Adrenal gland (tissue), 19 donors: ENCODE data around the gene ANK2. TPM values are rescaled to one million over a fixed set of nuclear protein-coding genes. Genes with fewer than 3 reads are reported as not detected.
A peak's percentile ranks its signal among the peaks of the same experiment; 100 is the strongest.

Experiments
- DNase-seq, 7 donors: peaks; one replicate each; pipeline ENCODE4 v3.0.0-alpha.2; 2019 to 2020
- H3K27ac ChIP-seq, 5 donors: fragments of 200-600 bp; sonication (generic) in 4 of 5; 1 replicate in 3 of 5; 2 replicates in 2 of 5; pipeline versions ENCODE4 v1.5.1 to v1.8.0; 2016 to 2020; ENCODE audit warnings: mild to moderate bottlenecking in 1 of 5
- H3K27me3 ChIP-seq: fragments of 200-600 bp; 2 replicates; pipeline ENCODE4 v1.8.0; 2021
- H3K36me3 ChIP-seq, 2 donors: fragments of 200-600 bp; replicated peaks in 1 of 2; 1 replicate in 1 of 2; 2 replicates in 1 of 2; pipeline versions ENCODE4 v1.5.1 to v1.8.0; 2018 to 2022
- H3K4me1 ChIP-seq, 2 donors: fragments of 200-600 bp; replicated peaks in 1 of 2; 1 replicate in 1 of 2; 2 replicates in 1 of 2; pipeline versions ENCODE4 v1.5.1 to v1.8.0; 2018 to 2021
- H3K4me3 ChIP-seq, 4 donors: fragments of 200-600 bp; sonication (generic) in 3 of 4; one replicate each; pipeline ENCODE4 v1.5.1; 2016 to 2018
- H3K9me3 ChIP-seq, 3 donors: fragments of 200-600 bp; sonication (generic) in 1 of 3; replicated peaks in 1 of 3; 1 replicate in 2 of 3; 2 replicates in 1 of 3; pipeline versions ENCODE4 v1.5.1 to v1.8.0; 2016 to 2021
- CTCF ChIP-seq, 6 experiments: fragments of 450-650 bp in 4 of 6; fragments of 200-600 bp in 2 of 6; sonication (generic) in 1 of 6; IDR thresholded peaks; 1 replicate in 5 of 6; 2 replicates in 1 of 6; pipeline versions ENCODE4 v1.5.1 to v1.8.0; 2016 to 2021; ENCODE audit warnings: antibody characterized with exemption in 6 of 6, mild to moderate bottlenecking in 2 of 6, moderate library complexity in 1 of 6
- POLR2A ChIP-seq, 2 donors: fragments of 450-650 bp; IDR thresholded peaks; one replicate each; pipeline ENCODE4 v1.6.1; 2017; ENCODE audit warnings: antibody characterized with exemption in 2 of 2, mild to moderate bottlenecking in 2 of 2, moderate library complexity in 1 of 2
- WGBS, 4 donors: extraction: QIAGEN DNeasy Blood & Tissue Kit in 2 of 4; methylation state at CpG; one replicate each; pipeline versions ENCODE4 v1.1.5 to v1.1.7; 2013 to 2017; 5-methylcytosine and 5-hydroxymethylcytosine counted together
- intact Hi-C, 2 donors: fragments of 100-400 bp; cut with DNase I; formaldehyde crosslinking; loops; one replicate each; pipeline versions ENCODE4 v1.14.1 to v1.15.0; 2022 to 2023
- long read RNA-seq, 10 donors: library from polyadenylated mRNA in 3 of 10; unstranded in 2 of 10; stranded (forward) in 1 of 10; transcript quantifications; one replicate each; pipeline ENCODE4 v2.0.0 and lab custom pipeline, GENCODE V29; 2021 to 2026
- polyA plus RNA-seq, 3 donors: library from polyadenylated mRNA; stranded (reverse); fragments of 200-250 nt in 2 of 3; fragments of 350-450 nt in 1 of 3; fragmentation: Illumina TruSeq in 1 of 3; extraction: RNeasy Lipid Tissue Mini Kit (QIAGEN cat#74804) in 1 of 3; gene quantifications; one replicate each; pipeline ENCODE4 v1.2.3, GENCODE V29; 2013 to 2014
- total RNA-seq, 9 donors: library from RNA; depleted of rRNA in 4 of 9; stranded (reverse); fragments of >200 nt in 4 of 9; fragments of 120-200 nt in 1 of 9; fragmentation: NEBNext Ultra II Directional in 1 of 9; extraction: Animal tissue kit (Norgen Biotek cat#: 25700) in 1 of 9; gene quantifications; one replicate each; pipeline versions ENCODE4 v1.1.0 to v1.2.4, GENCODE V29; 2013 to 2023
- donor health status: healthy with polysubstance abuse.
- donor health status: Bipolar disorder and iron deficiency.
- donor health status: DM: yes; HTN: yes; CAD: no.
- donor health status: DM: no; HTN: no; CAD: no.
- donor health status: DM: no; HTN: no; CAD: no.
- donor health status: DM: yes; HTN: yes; CAD: no.

The ANK2 gene
- 100 to 1,000 TPM in 1 of 9 donors, 10 to 100 TPM in 8; 27.1 to 229 (median 58.0) TPM for total RNA-seq
- 10 to 100 TPM in 2 of 3 donors, 1 to 10 TPM in 1; 6.5 to 21.2 (median 14.2) TPM for polyA plus RNA-seq
- long read RNA-seq, donor 1, partial matches to known transcripts: 0 of 1 reads
- long read RNA-seq, donor 1, other reads (novel, unspliced or antisense): 0 of 1 reads
- long read RNA-seq, donor 2: 0 reads
- long read RNA-seq, donor 3: 0 reads
- long read RNA-seq, donor 4, partial matches to known transcripts: 3 of 6 reads
- long read RNA-seq, donor 4, other reads (novel, unspliced or antisense): 3 of 6 reads
- long read RNA-seq, donor 5, partial matches to known transcripts: 9 of 33 reads
- long read RNA-seq, donor 5, other reads (novel, unspliced or antisense): 24 of 33 reads
- long read RNA-seq, donor 6, partial matches to known transcripts: 3 of 11 reads
- long read RNA-seq, donor 6, other reads (novel, unspliced or antisense): 7 of 11 reads
- long read RNA-seq, donor 7: 0 reads
- long read RNA-seq, donor 8, partial matches to known transcripts: 3,750 of 3,750 reads
- long read RNA-seq, donor 8, other reads (novel, unspliced or antisense): 0 of 3,750 reads
- long read RNA-seq, donor 9: 0 reads
- long read RNA-seq, donor 10, partial matches to known transcripts: 6 of 6 reads
- long read RNA-seq, donor 10, other reads (novel, unspliced or antisense): 0 of 6 reads

- no peak for TF ChIP-seq CTCF (IDR thresholded peaks at IDR 0.05)
- TF ChIP-seq POLR2A (IDR thresholded peaks at IDR 0.05): peak in 1 of 2 donors; percentile 47
- DNase-seq: peak in 6 of 7 donors; percentile 21 to 79 (median 63)
- WGBS, 4 donors: 12 to 17% (median 14%) methylated on average over 20 of the region's 20 CpGs
These were observed at the start of gene ANK2 for GRCh38 chr4:113049421-113050370. TSS of gene ANK2 (plus strand) at chr4:113049653. CDS start at chr4:113049729, 76 bp downstream.

GRCh38 chr4:113003841-113004240, 45.6 kb upstream of the ANK2 start:
- WGBS, 4 donors: 88 to 97% (median 91%) methylated on average over 2 of the region's 2 CpGs

More at GRCh38 chr4:113049421-113050370, at the start of gene ANK2:
- Histone ChIP-seq H3K9me3 (no peaks in the 10 kb centered on the region), H3K27ac (peak within 1 kb of the TSS in 2 of 5 donors; percentile 49 to 60), H3K4me3 (peak within 1 kb of the TSS in 3 of 4 donors; percentile 2 to 43 (median 18)), H3K4me1 (no peaks in the 10 kb centered on the region), H3K27me3 (no peaks in the 10 kb centered on the region), H3K36me3 (no peaks in the 10 kb centered on the region)
- intact Hi-C loops: no loop called here

GRCh38 chr4:113004655-113005054, 44.8 kb upstream of the ANK2 start:
- Histone ChIP-seq H3K4me1 (no peaks in the 10 kb centered on the region), H3K27ac (no peak overlapping the region), H3K4me3 (no peak overlapping the region), H3K36me3 (no peaks in the 10 kb centered on the region), H3K9me3 (no peaks in the 10 kb centered on the region), H3K27me3 (no peaks in the 10 kb centered on the region)
- DNase-seq: no peak
- intact Hi-C loops: no loop called here
- WGBS, 4 donors: 66 to 88% (median 82%) methylated on average over 4 of the region's 4 CpGs
- TF ChIP-seq CTCF (IDR thresholded peaks at IDR 0.05) (no peak), POLR2A (IDR thresholded peaks at IDR 0.05) (no peak)

More at GRCh38 chr4:113003841-113004240, 45.6 kb upstream of the ANK2 start:
- Histone ChIP-seq H3K27ac (no peak overlapping the region), H3K4me1 (no peaks in the 10 kb centered on the region), H3K9me3 (no peaks in the 10 kb centered on the region), H3K36me3 (no peaks in the 10 kb centered on the region), H3K4me3 (no peak overlapping the region), H3K27me3 (no peaks in the 10 kb centered on the region)
- intact Hi-C loops: no loop called here
- TF ChIP-seq POLR2A (IDR thresholded peaks at IDR 0.05) (no peak), CTCF (IDR thresholded peaks at IDR 0.05) (no peak)
- no peak for DNase-seq
